ENCODE measurements around the gene MIPOL1.

- TF ChIP-seq ZNF432 (CRISPR knock-in tag; IDR thresholded peaks at IDR 0.05; ENCODE audit: borderline replicate concordance) (no peak), CTCF (CRISPR knock-in tag; IDR thresholded peaks at IDR 0.05) (no peak), TCF7 (IDR thresholded peaks at IDR 0.05; ENCODE audit: low read depth) (no peak), JUN (CRISPR knock-in tag; IDR thresholded peaks at IDR 0.05) (no peak), SYNCRIP (IDR thresholded peaks at IDR 0.05; ENCODE audit: insufficient read depth, low read depth, low read length) (no peak), SIN3A (IDR thresholded peaks at IDR 0.05; ENCODE audit: borderline replicate concordance, low read depth, low read length) (no peak), PREB (CRISPR knock-in tag; IDR thresholded peaks at IDR 0.05) (no peak)
Observed at GRCh38 chr14:37508503-37508902, 310.8 kb downstream of the MIPOL1 start.
